Esophagus muscularis mucosa (tissue), 3 donors: ENCODE results near the gene C12orf43.

Source experiments
- CTCF ChIP-seq, 3 experiments: fragments of 200-600 bp in 2 of 3; fragments of 450-650 bp in 1 of 3; sonication (generic) in 2 of 3; IDR thresholded peaks; one replicate each; pipeline ENCODE4 v1.5.1; 2017 to 2019; ENCODE audit warnings: antibody characterized with exemption in 3 of 3, mild to moderate bottlenecking in 2 of 3, moderate library complexity in 1 of 3
- EP300 ChIP-seq: sonication (generic); formaldehyde crosslinking; IDR thresholded peaks from one replicate; pipeline ENCODE4 v1.6.1; 2017; ENCODE audit warnings: antibody characterized with exemption

- TF ChIP-seq CTCF (IDR thresholded peaks at IDR 0.05) (no peak), EP300 (no peak)
These were observed 33.6 kb downstream of the C12orf43 start for GRCh38 chr12:120982659-120983058.
